Measurements from ENCODE around the gene ADAMTS9.
A peak's percentile ranks its signal among the peaks of the same experiment; 100 is the strongest.

The ADAMTS9 gene

GRCh38 chr3:64620020-64620419 lies 67.8 kb downstream of the ADAMTS9 start:
- DNase-seq (ENCODE audit: low read depth): no peak

- DNase-seq (ENCODE audit: low read depth): no peak
Observed at GRCh38 chr3:64619216-64619615, 68.6 kb downstream of the ADAMTS9 start.

GRCh38 chr3:64617610-64618009 lies 70.2 kb downstream of the ADAMTS9 start:
- no peak for DNase-seq (ENCODE audit: low read depth)

- no peak for DNase-seq (ENCODE audit: low read depth)
Observed at GRCh38 chr3:64616953-64617352, 70.8 kb downstream of the ADAMTS9 start.

- no peak for DNase-seq (ENCODE audit: low read depth)
Observed at GRCh38 chr3:64612916-64613526, 74.8 kb downstream of the ADAMTS9 start.

GRCh38 chr3:64612082-64612860 lies 75.5 kb downstream of the ADAMTS9 start:
- peak; percentile 5 for DNase-seq (ENCODE audit: low read depth)

- no peak for DNase-seq (ENCODE audit: low read depth)
Observed at GRCh38 chr3:64608741-64609140, 79.1 kb downstream of the ADAMTS9 start.

GRCh38 chr3:64607032-64607551 lies 80.7 kb downstream of the ADAMTS9 start:
- DNase-seq (ENCODE audit: low read depth): no peak

GRCh38 chr3:64604313-64604712 lies 83.5 kb downstream of the ADAMTS9 start:
- DNase-seq (ENCODE audit: low read depth): no peak

GRCh38 chr3:64601824-64602223 lies 86.0 kb downstream of the ADAMTS9 start:
- no peak for DNase-seq (ENCODE audit: low read depth)

- DNase-seq (ENCODE audit: low read depth): no peak
Observed at GRCh38 chr3:64600246-64600950, 87.4 kb downstream of the ADAMTS9 start.

- no peak for DNase-seq (ENCODE audit: low read depth)
Observed at GRCh38 chr3:64599651-64600050, 88.1 kb downstream of the ADAMTS9 start.

GRCh38 chr3:64595253-64595694 lies 92.5 kb downstream of the ADAMTS9 start:
- peak; percentile 99 for DNase-seq (ENCODE audit: low read depth)

- DNase-seq (ENCODE audit: low read depth): no peak
Observed at GRCh38 chr3:64594134-64594533, 93.7 kb downstream of the ADAMTS9 start.

GRCh38 chr3:64593350-64593749 lies 94.5 kb downstream of the ADAMTS9 start:
- DNase-seq (ENCODE audit: low read depth): no peak

GRCh38 chr3:64591615-64592014 lies 96.2 kb downstream of the ADAMTS9 start:
- no peak for DNase-seq (ENCODE audit: low read depth)

GRCh38 chr3:64588380-64588779 lies 99.4 kb downstream of the ADAMTS9 start:
- no peak for DNase-seq (ENCODE audit: low read depth)

GRCh38 chr3:64586952-64587351 lies 100.8 kb downstream of the ADAMTS9 start:
- DNase-seq (ENCODE audit: low read depth): no peak

GRCh38 chr3:64584179-64584578 lies 103.6 kb downstream of the ADAMTS9 start:
- no peak for DNase-seq (ENCODE audit: low read depth)

GRCh38 chr3:64578797-64579196 lies 109.0 kb downstream of the ADAMTS9 start:
- DNase-seq (ENCODE audit: low read depth): no peak

- DNase-seq (ENCODE audit: low read depth): no peak
Observed at GRCh38 chr3:64578062-64578770, 109.6 kb downstream of the ADAMTS9 start.

GRCh38 chr3:64576211-64576775 lies 111.5 kb downstream of the ADAMTS9 start:
- no peak for DNase-seq (ENCODE audit: low read depth)

Measured in stromal cell of bone marrow (primary cell).